Astrocyte (in vitro differentiated cells and primary cell): ENCODE results near the gene SECISBP2L.

Experiments used
- EZH2 ChIP-seq: IDR thresholded peaks from 2 replicates; pipeline ENCODE4 v1.6.1; 2012; ENCODE audit warnings: mild to moderate bottlenecking, low read length, inconsistent platforms; ENCODE audit not compliant: insufficient read depth
- TF ChIP-seq, protein P1 (sequence below): IDR thresholded peaks from 2 replicates; pipeline ENCODE4 v1.5.1; 2011; ENCODE audit warnings: low read depth, mild to moderate bottlenecking, inconsistent platforms, low read length, moderate library complexity; ENCODE audit not compliant: insufficient read depth

DNA sequence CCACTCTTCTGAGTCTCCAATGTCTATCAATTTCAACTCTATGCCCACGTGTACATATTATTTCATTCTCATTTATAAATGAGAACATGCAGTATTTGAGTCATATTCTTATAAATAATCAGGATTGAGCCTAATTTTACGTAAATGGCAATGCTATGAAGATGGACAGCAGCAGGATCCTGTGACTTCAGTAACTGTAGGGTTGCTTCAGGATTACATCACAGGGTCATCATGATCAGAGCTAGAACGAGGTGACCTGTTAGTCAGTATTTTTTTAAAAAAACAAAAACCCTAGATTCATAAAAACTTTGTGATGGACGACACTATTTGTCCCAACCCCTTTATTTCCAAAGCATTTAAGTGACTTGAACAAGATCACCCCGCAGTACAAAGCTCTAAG, 104.3 kb downstream of the SECISBP2L start:
- TF ChIP-seq, protein P1, sequence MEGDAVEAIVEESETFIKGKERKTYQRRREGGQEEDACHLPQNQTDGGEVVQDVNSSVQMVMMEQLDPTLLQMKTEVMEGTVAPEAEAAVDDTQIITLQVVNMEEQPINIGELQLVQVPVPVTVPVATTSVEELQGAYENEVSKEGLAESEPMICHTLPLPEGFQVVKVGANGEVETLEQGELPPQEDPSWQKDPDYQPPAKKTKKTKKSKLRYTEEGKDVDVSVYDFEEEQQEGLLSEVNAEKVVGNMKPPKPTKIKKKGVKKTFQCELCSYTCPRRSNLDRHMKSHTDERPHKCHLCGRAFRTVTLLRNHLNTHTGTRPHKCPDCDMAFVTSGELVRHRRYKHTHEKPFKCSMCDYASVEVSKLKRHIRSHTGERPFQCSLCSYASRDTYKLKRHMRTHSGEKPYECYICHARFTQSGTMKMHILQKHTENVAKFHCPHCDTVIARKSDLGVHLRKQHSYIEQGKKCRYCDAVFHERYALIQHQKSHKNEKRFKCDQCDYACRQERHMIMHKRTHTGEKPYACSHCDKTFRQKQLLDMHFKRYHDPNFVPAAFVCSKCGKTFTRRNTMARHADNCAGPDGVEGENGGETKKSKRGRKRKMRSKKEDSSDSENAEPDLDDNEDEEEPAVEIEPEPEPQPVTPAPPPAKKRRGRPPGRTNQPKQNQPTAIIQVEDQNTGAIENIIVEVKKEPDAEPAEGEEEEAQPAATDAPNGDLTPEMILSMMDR, result no peak
- no peak for TF ChIP-seq EZH2
